HG02870 (cell line): ENCODE results near the gene ERC1.
"Not testable (repeated sequence)": the region's sequence is repeated elsewhere in the genome, so short reads cannot be mapped to it uniquely, and the experiment has no call there.

Experiments used
- ATAC-seq: cut with Tn5 transposase; IDR thresholded peaks from one replicate; pipeline ENCODE4 v1.9.1; 2021; ENCODE audit warnings: mild to moderate bottlenecking, moderate library complexity; ENCODE audit not compliant: unreplicated experiment

ERC1 gene

GRCh38 chr12:1174659-1175058 lies 183.6 kb downstream of the ERC1 start:
- ATAC-seq, result no peak

DNA sequence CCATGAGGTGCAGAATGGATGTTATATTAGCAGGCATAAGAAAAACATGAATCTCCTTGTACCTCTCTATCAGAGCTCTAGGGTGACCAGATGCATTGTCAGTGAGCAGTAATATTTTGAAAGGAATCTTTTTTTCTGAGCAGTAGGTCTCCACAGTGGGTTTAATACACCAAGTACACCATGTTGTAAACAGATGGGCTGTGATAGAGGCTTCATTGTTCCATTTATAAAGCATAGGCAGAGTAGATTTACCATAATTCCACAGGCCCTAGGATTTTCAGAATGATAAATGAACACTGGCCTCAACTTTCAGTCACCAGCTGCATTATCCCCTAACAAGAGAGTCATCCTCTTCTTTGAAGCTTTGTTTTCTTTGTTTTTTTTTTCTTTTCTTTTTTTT lies 185.2 kb downstream of the ERC1 start:
- no peak for ATAC-seq

DNA sequence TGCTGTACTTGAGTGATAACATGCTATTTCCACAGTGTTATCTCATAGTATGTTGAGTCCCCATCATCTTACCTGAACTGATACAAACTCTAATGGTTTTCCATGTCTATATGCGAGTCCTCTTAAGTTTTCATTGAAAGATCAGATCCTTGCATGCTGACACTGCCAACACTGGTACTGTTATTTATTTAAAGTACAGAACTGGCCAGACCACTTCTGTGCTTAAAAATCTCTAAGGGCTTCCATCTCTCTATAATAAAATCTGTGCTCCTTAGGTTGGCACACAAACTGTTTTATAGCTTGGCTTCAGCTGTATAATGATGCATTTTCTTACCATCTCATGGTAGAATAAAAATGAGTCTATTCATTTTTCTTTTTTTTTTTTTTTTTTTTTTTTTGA lies 188.1 kb downstream of the ERC1 start:
- no peak for ATAC-seq

DNA sequence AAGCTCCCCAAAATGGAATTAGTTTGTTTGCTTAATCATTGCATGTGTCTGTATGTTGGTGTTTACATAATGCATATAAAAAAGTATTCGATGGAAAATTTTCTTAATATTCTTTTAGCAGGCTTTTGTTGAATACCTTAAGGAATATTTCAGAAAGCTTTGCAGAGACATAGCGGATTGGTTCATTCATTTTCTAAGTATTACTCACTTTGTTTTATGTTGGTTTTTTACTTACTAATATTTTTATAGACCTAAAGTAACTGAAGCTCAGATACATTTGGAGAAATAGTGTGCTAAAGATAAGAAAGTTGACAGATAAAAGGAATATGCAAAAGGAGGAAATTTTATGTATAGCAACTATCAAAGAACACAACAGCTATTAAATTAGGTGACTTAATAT lies 191.0 kb downstream of the ERC1 start:
- no peak for ATAC-seq

GRCh38 chr12:1184402-1184801 lies 193.4 kb downstream of the ERC1 start:
- no peak for ATAC-seq

DNA sequence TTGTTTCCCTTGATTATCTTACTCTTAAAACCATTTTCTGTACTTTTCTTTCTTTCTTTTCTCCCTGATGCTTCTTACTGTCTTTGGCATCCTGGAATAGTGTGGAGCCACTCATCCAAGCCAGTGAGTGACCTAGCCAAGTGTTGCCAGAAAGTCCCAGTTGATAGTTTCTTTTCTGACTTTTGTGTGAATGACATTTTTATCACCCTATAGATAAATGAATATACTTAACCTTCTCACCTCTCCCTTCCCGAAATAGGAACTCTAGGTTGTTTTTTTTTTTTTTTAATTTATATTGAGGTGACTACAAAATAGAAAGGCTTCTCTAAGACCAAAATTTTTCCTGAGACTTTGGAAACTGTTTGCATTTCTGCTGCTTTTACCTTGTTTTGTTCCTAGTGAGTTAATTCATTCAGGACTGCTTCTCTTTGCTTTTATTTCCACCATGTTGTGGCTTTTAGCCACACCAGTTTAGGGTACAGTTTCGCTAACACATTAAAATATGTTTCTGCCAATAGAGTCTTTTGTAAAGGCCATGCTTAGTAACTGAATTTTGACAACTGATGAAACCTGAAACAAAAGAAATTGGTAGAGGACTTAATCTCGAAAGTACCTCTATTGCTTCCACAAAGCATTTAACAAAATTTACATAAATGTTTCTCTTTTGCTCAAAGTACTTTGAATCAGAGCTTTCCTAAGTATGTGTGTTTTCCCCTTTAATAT lies 194.6 kb downstream of the ERC1 start:
- peak; percentile 68 for ATAC-seq

DNA sequence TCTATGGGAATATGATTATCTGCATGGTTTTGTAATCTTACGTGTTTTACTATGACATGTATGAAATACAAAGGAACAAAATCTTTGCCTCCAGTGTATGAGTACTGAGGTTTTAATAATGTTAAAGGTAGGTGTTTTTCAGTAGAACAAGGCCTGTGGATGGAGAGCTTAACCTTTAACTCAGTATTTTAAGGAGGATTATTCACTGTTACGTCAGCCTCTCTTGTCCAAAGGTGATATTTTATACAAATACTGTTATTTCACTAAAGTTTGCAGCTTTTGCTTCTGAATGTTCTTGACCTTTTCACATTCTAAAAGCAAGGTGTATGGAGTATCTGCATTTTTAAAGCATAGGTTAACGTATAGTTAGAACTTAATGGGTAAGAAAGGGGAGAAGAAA lies 195.3 kb downstream of the ERC1 start:
- no peak for ATAC-seq

- ATAC-seq, result no peak
Observed at GRCh38 chr12:1188016-1188415, 197.0 kb downstream of the ERC1 start.

- ATAC-seq, result no peak
Observed at GRCh38 chr12:1189163-1189562, 198.1 kb downstream of the ERC1 start.

DNA sequence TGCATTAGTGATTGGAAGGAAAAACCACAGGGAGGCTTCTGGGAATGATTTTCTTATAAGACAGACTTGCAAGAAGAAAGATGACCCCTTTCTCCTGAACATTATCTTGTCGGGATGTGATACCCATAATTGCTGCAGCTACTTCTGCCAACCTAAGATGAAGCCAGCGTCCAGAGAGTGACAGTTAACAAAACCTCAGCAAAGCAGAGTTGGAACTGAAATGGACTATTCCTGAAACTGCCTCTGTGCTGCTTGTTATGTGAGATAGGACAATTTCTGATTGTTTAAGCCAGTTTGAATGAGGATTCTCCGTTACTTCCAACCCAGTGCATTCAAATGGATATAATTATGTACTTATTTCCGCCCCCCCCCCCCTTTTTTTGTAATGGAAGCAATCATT lies 204.5 kb downstream of the ERC1 start:
- ATAC-seq, result no peak

- no peak for ATAC-seq
Observed at GRCh38 chr12:1197264-1198018, 206.4 kb downstream of the ERC1 start.

- not testable (repeated sequence) for ATAC-seq
Observed at GRCh38 chr12:1198854-1199253, 207.8 kb downstream of the ERC1 start.

DNA sequence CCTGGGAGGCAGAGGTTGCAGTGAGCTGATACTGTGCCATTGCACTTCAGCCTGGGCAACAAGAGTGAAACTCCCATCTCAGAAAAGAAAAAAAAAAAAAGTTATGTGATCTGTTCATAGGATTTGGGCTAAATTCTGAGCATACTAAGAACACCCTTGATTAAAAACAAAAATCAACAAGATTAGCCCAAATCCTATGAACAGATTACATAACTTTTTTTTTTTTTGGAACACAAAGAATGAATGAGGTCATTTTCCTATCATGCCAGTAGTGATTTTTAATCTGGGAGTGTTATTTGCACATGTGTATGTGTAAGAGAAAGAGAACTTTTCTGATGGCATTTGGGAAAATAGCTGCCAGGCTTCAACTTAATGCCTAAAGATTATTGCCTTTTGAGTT lies 208.7 kb downstream of the ERC1 start:
- ATAC-seq, result no peak

GRCh38 chr12:1201030-1201429 lies 210.0 kb downstream of the ERC1 start:
- no peak for ATAC-seq

DNA sequence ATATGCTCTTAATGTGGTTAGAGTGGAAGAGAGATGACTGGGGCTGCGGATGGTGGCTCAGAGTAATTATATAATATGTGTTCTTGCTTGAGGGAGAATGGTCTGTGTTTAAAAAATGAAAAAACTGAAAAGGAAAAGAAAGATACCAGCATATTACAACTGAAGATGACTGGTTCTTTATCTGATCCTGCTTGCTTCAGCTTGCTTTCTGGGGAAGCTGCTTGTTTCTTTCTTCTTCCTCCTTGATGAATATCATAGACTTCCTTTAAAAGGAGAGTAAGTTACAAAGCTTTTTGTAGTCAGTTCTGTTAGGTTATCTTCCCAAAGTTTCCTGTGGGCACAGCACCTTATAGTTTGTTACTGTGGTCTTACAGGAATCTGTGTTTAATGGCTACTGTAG lies 210.9 kb downstream of the ERC1 start:
- ATAC-seq, result no peak

GRCh38 chr12:1203735-1204019 lies 212.7 kb downstream of the ERC1 start:
- no peak for ATAC-seq

- peak; percentile 54 for ATAC-seq
Observed at GRCh38 chr12:1204581-1205121, 213.6 kb downstream of the ERC1 start.

GRCh38 chr12:1205512-1206060 lies 214.6 kb downstream of the ERC1 start:
- ATAC-seq, result no peak

- no peak for ATAC-seq
Observed at GRCh38 chr12:1206118-1206734, 215.2 kb downstream of the ERC1 start.

DNA sequence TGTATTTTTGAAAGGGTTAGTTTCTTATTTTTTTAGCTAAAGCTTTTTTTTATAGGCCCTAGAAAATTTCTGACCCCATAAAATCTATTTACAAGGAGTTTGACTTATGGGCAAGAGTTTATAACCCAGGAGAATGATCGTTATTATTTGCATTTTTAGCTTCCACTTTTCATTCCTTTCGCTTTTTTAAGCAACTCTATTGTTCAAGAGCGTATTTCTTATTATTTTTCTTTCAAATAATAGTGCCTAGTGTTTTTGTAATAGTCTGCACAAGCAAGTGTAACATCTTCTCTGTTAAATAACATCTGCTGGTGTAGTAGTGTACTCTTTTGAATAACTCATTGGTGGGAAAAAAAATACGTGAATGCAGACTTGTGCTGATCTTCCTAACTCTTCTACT lies 216.3 kb downstream of the ERC1 start:
- no peak for ATAC-seq

DNA sequence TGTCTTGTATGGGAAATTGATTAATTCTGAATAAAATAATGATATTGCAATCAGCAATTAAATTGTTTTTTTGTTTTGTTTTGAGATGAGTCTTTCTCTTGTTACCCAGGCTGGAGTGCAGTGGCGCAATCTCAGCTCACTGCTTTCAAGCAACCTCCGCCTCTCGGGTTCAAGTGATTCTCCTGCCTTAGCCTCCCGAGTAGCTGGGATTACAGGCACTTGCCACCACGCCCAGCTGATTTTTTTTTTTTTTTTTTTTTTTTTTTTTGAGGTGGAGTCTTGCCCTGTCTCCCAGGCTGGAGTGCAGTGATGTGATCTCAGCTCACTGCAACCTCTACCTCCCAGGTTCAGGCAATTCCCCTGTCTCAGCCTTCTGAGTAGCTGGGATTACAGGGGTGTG lies 217.7 kb downstream of the ERC1 start:
- not testable (repeated sequence) for ATAC-seq

- ATAC-seq, result no peak
Observed at GRCh38 chr12:1212526-1212925, 221.5 kb downstream of the ERC1 start.
